Measurements from ENCODE around the gene METTL24.

The METTL24 gene

GRCh38 chr6:110357664-110358552 is at the start of gene METTL24:
TSS of gene METTL24 (minus strand) at chr6:110358349. CDS start at chr6:110358272, 77 bp downstream.
- DNase-seq: no peak

GRCh38 chr6:110404607-110405006 is 46.5 kb upstream of the METTL24 start:
- DNase-seq: no peak

GRCh38 chr6:110401585-110402176 is 43.5 kb upstream of the METTL24 start:
- DNase-seq: no peak

GRCh38 chr6:110400208-110400607 is 42.1 kb upstream of the METTL24 start:
- DNase-seq: no peak

- no peak for DNase-seq
Measured at GRCh38 chr6:110399219-110400071, 41.3 kb upstream of the METTL24 start.

GRCh38 chr6:110398778-110399177 is 40.6 kb upstream of the METTL24 start:
- DNase-seq: no peak

- DNase-seq: no peak
Measured at GRCh38 chr6:110395221-110395620, 37.1 kb upstream of the METTL24 start.

- no peak for DNase-seq
Measured at GRCh38 chr6:110394409-110394808, 36.3 kb upstream of the METTL24 start.

GRCh38 chr6:110392727-110393126 is 34.6 kb upstream of the METTL24 start:
- no peak for DNase-seq

- no peak for DNase-seq
Measured at GRCh38 chr6:110390404-110390803, 32.3 kb upstream of the METTL24 start.

GRCh38 chr6:110389689-110390382 is 31.7 kb upstream of the METTL24 start:
- DNase-seq: no peak

- no peak for DNase-seq
Measured at GRCh38 chr6:110387986-110388385, 29.8 kb upstream of the METTL24 start.

- no peak for DNase-seq
Measured at GRCh38 chr6:110385458-110385863, 27.3 kb upstream of the METTL24 start.

- no peak for DNase-seq
Measured at GRCh38 chr6:110378552-110378951, 20.4 kb upstream of the METTL24 start.

GRCh38 chr6:110369066-110369465 is 10.9 kb upstream of the METTL24 start:
- no peak for DNase-seq

- DNase-seq: no peak
Measured at GRCh38 chr6:110368284-110368683, 10.1 kb upstream of the METTL24 start.

GRCh38 chr6:110367825-110368224 is 9.7 kb upstream of the METTL24 start:
- DNase-seq: no peak

- DNase-seq: no peak
Measured at GRCh38 chr6:110366975-110367374, 8.8 kb upstream of the METTL24 start.

- no peak for DNase-seq
Measured at GRCh38 chr6:110366256-110366655, 8.1 kb upstream of the METTL24 start.

GRCh38 chr6:110364364-110365105 is 6.4 kb upstream of the METTL24 start:
- DNase-seq: no peak

- no peak for DNase-seq
Measured at GRCh38 chr6:110363748-110364147, 5.6 kb upstream of the METTL24 start.

- DNase-seq: no peak
Measured at GRCh38 chr6:110360676-110361075, 2.5 kb upstream of the METTL24 start.

Measured in CD4-positive, alpha-beta T cell treated with Interleukin-4 for 4 hours (primary cell).